Measurements from ENCODE around the gene SMAD3. TPM values are rescaled to one million over a fixed set of nuclear protein-coding genes. Genes with fewer than 3 reads are reported as not detected.

The SMAD3 gene
- total and polyA plus RNA-seq, 10 of the 15 experiments (the other 5 are each of a cell fraction or from before 2014, with no cell fraction given): 5.6 to 43.2 (median 16.0) TPM

- ATAC-seq: peak; percentile 87
- Histone ChIP-seq H4K20me1 (ENCODE audit: control insufficient read depth, insufficient read depth) (peaks cover 10% of the 10 kb centered on the region; the same call in 1 of the 2 replicates), H3K36me3 (ENCODE audit: control insufficient read depth in 2 of 2, insufficient read depth in 2 of 2, low read length in 1 of 2) (no peaks in the 10 kb centered on the region; a peak in 1 of 4 replicates), H3K4me2 (ENCODE audit: control insufficient read depth, insufficient read depth) (peak overlapping the region; percentile 80), H3K4me1 (ENCODE audit: control insufficient read depth, insufficient read depth, low read length) (peaks cover 38% of the 10 kb centered on the region), H3K9ac (ENCODE audit: control insufficient read depth, insufficient read depth, low read length) (no peak overlapping the region), H3K27me3 (replicated peaks in 1 of 2; ENCODE audit: control insufficient read depth in 2 of 2, insufficient read depth in 2 of 2, low read length in 1 of 2) (no peaks in the 10 kb centered on the region), H3K27ac (ENCODE audit: control insufficient read depth, insufficient read depth) (peak overlapping the region; percentile 38), H2AFZ (ENCODE audit: control insufficient read depth, low read depth, low read length) (no peak overlapping the region), H3K4me3 (no peak overlapping the region), H3K9me3 (replicated peaks; ENCODE audit: control insufficient read depth, insufficient read depth, low read length) (no peaks in the 10 kb centered on the region), H3K79me2 (ENCODE audit: control insufficient read depth, insufficient read depth, low read length) (peaks cover 67% of the 10 kb centered on the region)
- RAD21 ChIA-PET (ENCODE audit: unreplicated experiment): interaction anchor here (0.8 to 1.8 kb wide), 8 partner anchors 18 to 114 kb away, joined by 3 to 9 read pairs (median 4); partner anchors contain the start of genes AAGAB and IQCH
- intact Hi-C loops (cut with micrococcal nuclease; ENCODE audit: unreplicated experiment) (no loop called here), in situ Hi-C loops (cut with MboI) (no loop called here)
- POLR2A ChIA-PET: interaction anchor here (0.7 to 1.6 kb wide), 6 partner anchors 9 to 37 kb away, joined by 3 to 6 read pairs (median 4); no protein-coding TSS in a partner anchor
- CTCF ChIA-PET: interaction anchor here (0.6 to 1.6 kb wide), 4 partner anchors 8 to 71 kb away, joined by 3 to 6 read pairs (median 3); no protein-coding TSS in a partner anchor
- no peak for DNase-seq (ENCODE audit: low read depth, low spot score)
- BruUV-seq (replicated peaks): no TSS peak
- 1% methylated on average over 9 of the region's 9 CpGs for WGBS (ENCODE audit: insufficient coverage, insufficient replicate concordance, low lambda C conversion rate, missing lambda C conversion rate)
- SMC1A ChIA-PET (ENCODE audit: uncharacterized antibody, unreplicated experiment): interaction anchor here (0.9 to 14.8 kb wide), 18 partner anchors 9 to 194 kb away, joined by 3 to 179 read pairs (median 4); no protein-coding TSS in a partner anchor
- peak; percentile 85 for FAIRE-seq
- TF ChIP-seq POU2F2 (IDR thresholded peaks at IDR 0.05; ENCODE audit: borderline replicate concordance, low read depth, low read length) (0 out of 3 replicates have a peak, but pooled peaks have one; percentile 45), HDAC6 (IDR thresholded peaks at IDR 0.05; ENCODE audit: unreplicated experiment) (no peak), TAF1 (IDR thresholded peaks at IDR 0.05; ENCODE audit: borderline replicate concordance, low read depth, low read length) (no peak), SKIL (IDR thresholded peaks at IDR 0.05; ENCODE audit: low read depth, poor library complexity, severe bottlenecking) (peak; percentile 32), PRDM15 (CRISPR knock-in tag; IDR thresholded peaks at IDR 0.05) (no peak), RUNX3 (IDR thresholded peaks at IDR 0.05; ENCODE audit: low read length) (peak; percentile 91), IKZF1 (conservative IDR thresholded peaks at IDR 0.05) (peak; percentile 37; the same call in 1 of the 2 replicates), HDGF (IDR thresholded peaks at IDR 0.05) (no peak), NFXL1 (IDR thresholded peaks at IDR 0.05; ENCODE audit: borderline replicate concordance) (no peak), BCL11A (IDR thresholded peaks at IDR 0.05; ENCODE audit: low read depth, low read length) (peak; percentile 74), NFYA (IDR thresholded peaks at IDR 0.05; ENCODE audit: borderline replicate concordance, low read depth, low read length) (no peak)
- TF ChIP-seq, protein P1, sequence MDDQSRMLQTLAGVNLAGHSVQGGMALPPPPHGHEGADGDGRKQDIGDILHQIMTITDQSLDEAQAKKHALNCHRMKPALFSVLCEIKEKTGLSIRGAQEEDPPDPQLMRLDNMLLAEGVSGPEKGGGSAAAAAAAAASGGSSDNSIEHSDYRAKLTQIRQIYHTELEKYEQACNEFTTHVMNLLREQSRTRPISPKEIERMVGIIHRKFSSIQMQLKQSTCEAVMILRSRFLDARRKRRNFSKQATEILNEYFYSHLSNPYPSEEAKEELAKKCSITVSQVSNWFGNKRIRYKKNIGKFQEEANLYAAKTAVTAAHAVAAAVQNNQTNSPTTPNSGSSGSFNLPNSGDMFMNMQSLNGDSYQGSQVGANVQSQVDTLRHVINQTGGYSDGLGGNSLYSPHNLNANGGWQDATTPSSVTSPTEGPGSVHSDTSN (IDR thresholded peaks at IDR 0.05; ENCODE audit: insufficient replicate concordance, low read depth, low read length): no peak
These were observed 74.9 kb downstream of the SMAD3 start for GRCh38 chr15:67140078-67140833.
